IMR-90 (cell line): ENCODE data around the gene TMX2. TPM values are rescaled to one million over a fixed set of nuclear protein-coding genes. Genes with fewer than 3 reads are reported as not detected.
A peak's percentile ranks its signal among the peaks of the same experiment; 100 is the strongest.

ENCODE experiments used
- ATAC-seq: fragments of 200-7000 bp; cut with Tn5 transposase; 2 replicates; pipeline ENCODE4 v1.9.1; 2020; ENCODE audit warnings: low read depth, mild to moderate bottlenecking, moderate library complexity
- BruUV-seq: library from RNA; stranded (reverse); fragments of 400-500 nt; replicated peaks from 2 replicates; lab custom pipeline; 2021; lab: Mats Ljungman, UMichigan
- CTCF ChIA-PET: fragments of 300-600 bp; formaldehyde crosslinking; extraction: SDS; loops from one replicate; lab custom pipeline; 2021; ENCODE audit warnings: antibody characterized with exemption; lab: Yijun Ruan, JAX
- POLR2A ChIA-PET: fragments of 300-600 bp; sonication (Branson Sonifier 250); formaldehyde crosslinking; loops from one replicate; lab custom pipeline; 2022; ENCODE audit warnings: antibody characterized with exemption; ENCODE audit not compliant: unreplicated experiment; lab: Charles Lee
- DNase-seq: peaks from one replicate; pipeline ENCODE4 v3.0.0; 2013
- H2AFZ ChIP-seq: replicated peaks from 2 replicates; pipeline ENCODE3; 2013; ENCODE audit warnings: low read length, mild to moderate bottlenecking; ENCODE audit not compliant: poor library complexity
- H2AK5ac ChIP-seq: 2 replicates; pipeline ENCODE4 v1.6.1; 2013; ENCODE audit warnings: low read depth, low read length, inconsistent platforms
- H2AK9ac ChIP-seq: replicated peaks from 2 replicates; pipeline ENCODE3; 2013; ENCODE audit warnings: mild to moderate bottlenecking, low read depth, low read length, moderate library complexity; ENCODE audit not compliant: poor library complexity
- H2BK120ac ChIP-seq: 2 replicates; pipeline ENCODE4 v1.6.1; 2013; ENCODE audit warnings: low read depth, low read length, inconsistent platforms
- H2BK15ac ChIP-seq: 3 replicates; pipeline ENCODE4 v1.6.1; 2013; ENCODE audit warnings: low read depth, low read length, inconsistent platforms
- H2BK20ac ChIP-seq: 2 replicates; pipeline ENCODE4 v1.6.1; 2013; ENCODE audit warnings: low read depth, mild to moderate bottlenecking, inconsistent platforms, low read length, moderate library complexity
- H2BK5ac ChIP-seq: 2 replicates; pipeline ENCODE4 v1.6.1; 2013; ENCODE audit warnings: mild to moderate bottlenecking, low read depth, low read length, inconsistent platforms; ENCODE audit not compliant: poor library complexity, severe bottlenecking
- H3K14ac ChIP-seq: replicated peaks from 2 replicates; pipeline ENCODE4 v1.6.1; 2013; ENCODE audit warnings: low read depth, low read length, inconsistent platforms
- H3K18ac ChIP-seq: 2 replicates; pipeline ENCODE4 v1.6.1; 2013; ENCODE audit warnings: low read depth, low read length, control low read depth
- H3K23ac ChIP-seq: 2 replicates; pipeline ENCODE4 v1.6.1; 2013; ENCODE audit warnings: low read depth, low read length, inconsistent platforms
- H3K27ac ChIP-seq: 2 replicates; pipeline ENCODE4 v1.5.1; 2013; ENCODE audit warnings: mild to moderate bottlenecking, control low read depth, low read length; ENCODE audit not compliant: insufficient read depth
- H3K27me3 ChIP-seq: 2 replicates; pipeline ENCODE4 v1.6.1; 2013; ENCODE audit warnings: low read length; ENCODE audit not compliant: control insufficient read depth, insufficient read depth
- H3K36me3 ChIP-seq: 2 replicates; pipeline ENCODE4 v1.6.1; 2013; ENCODE audit warnings: low read length, mixed read lengths; ENCODE audit not compliant: control insufficient read depth, insufficient read depth
- H3K4ac ChIP-seq: 2 replicates; pipeline ENCODE4 v1.6.1; 2013; ENCODE audit warnings: low read depth, low read length, inconsistent platforms
- H3K4me1 ChIP-seq: 2 replicates; pipeline ENCODE4 v1.6.1; 2013; ENCODE audit warnings: low read length, mixed read lengths; ENCODE audit not compliant: control insufficient read depth, insufficient read depth
- H3K4me2 ChIP-seq: 2 replicates; pipeline ENCODE4 v1.6.1; 2013; ENCODE audit warnings: low read depth, mild to moderate bottlenecking, control low read depth, low read length, moderate library complexity
- H3K4me3 ChIP-seq: 2 replicates; pipeline ENCODE4 v1.5.1; 2013; ENCODE audit warnings: low read depth, mild to moderate bottlenecking, control low read depth, low read length, moderate library complexity; ENCODE audit not compliant: insufficient read depth
- H3K56ac ChIP-seq: 2 replicates; pipeline ENCODE4 v1.6.1; 2013; ENCODE audit warnings: low read length, inconsistent platforms; ENCODE audit not compliant: insufficient read depth; ENCODE audit errors: extremely low read depth
- H3K79me1 ChIP-seq, 2 experiments: 2 replicates each; pipeline ENCODE4 v1.6.1; 2013; ENCODE audit warnings: low read length in 2 of 2, inconsistent platforms in 1 of 2, low read depth in 1 of 2
- H3K9ac ChIP-seq: 2 replicates; pipeline ENCODE4 v1.6.1; 2013; ENCODE audit warnings: low read depth, low read length, control low read depth
- H3K9me1 ChIP-seq: 2 replicates; pipeline ENCODE4 v1.6.1; 2013; ENCODE audit warnings: low read length, inconsistent platforms; ENCODE audit not compliant: insufficient read depth
- H3K9me3 ChIP-seq: 2 replicates; pipeline ENCODE4 v1.6.1; 2013; ENCODE audit warnings: low read length; ENCODE audit not compliant: control insufficient read depth, insufficient read depth
- H4K20me1 ChIP-seq: 2 replicates; pipeline ENCODE4 v1.6.1; 2013; ENCODE audit warnings: low read length, inconsistent platforms; ENCODE audit not compliant: insufficient read depth
- H4K5ac ChIP-seq: 2 replicates; pipeline ENCODE4 v1.6.1; 2013; ENCODE audit warnings: mild to moderate bottlenecking, low read depth, low read length, control low read depth
- H4K8ac ChIP-seq, 2 experiments: 2 replicates each; pipeline ENCODE4 v1.6.1; 2013; ENCODE audit warnings: low read depth in 2 of 2, low read length in 2 of 2, control low read depth in 1 of 2, inconsistent platforms in 1 of 2
- H4K91ac ChIP-seq: 2 replicates; pipeline ENCODE4 v1.6.1; 2013; ENCODE audit warnings: low read depth, low read length, inconsistent platforms; ENCODE audit not compliant: insufficient read depth
- BHLHE40 ChIP-seq: fragments of 150-350 bp; IDR thresholded peaks from 2 replicates; pipeline ENCODE4 v1.6.1; 2016; ENCODE audit warnings: mild to moderate bottlenecking, low read depth, low read length
- CTCF ChIP-seq: conservative IDR thresholded peaks from 2 replicates; pipeline ENCODE4 v1.5.1; 2012; ENCODE audit warnings: mild to moderate bottlenecking, low read depth, low read length, improper control_type of control experiment
- MAZ ChIP-seq: IDR thresholded peaks from 2 replicates; pipeline ENCODE4 v1.6.1; 2012; ENCODE audit warnings: low read depth, mild to moderate bottlenecking, low read length, improper control_type of control experiment, moderate library complexity, borderline replicate concordance
- NFE2L2 ChIP-seq: fragments of 150-350 bp; IDR thresholded peaks from 2 replicates; pipeline ENCODE4 v1.6.1; 2016; ENCODE audit warnings: low read depth, mild to moderate bottlenecking, low read length
- POLR2A ChIP-seq: IDR thresholded peaks from 2 replicates; pipeline ENCODE4 v1.6.1; 2012; ENCODE audit warnings: mild to moderate bottlenecking, low read depth, low read length
- RAD21 ChIP-seq: IDR thresholded peaks from 2 replicates; pipeline ENCODE4 v1.6.1; 2012; ENCODE audit warnings: low read length, improper control_type of control experiment
- RFX5 ChIP-seq: IDR thresholded peaks from 2 replicates; pipeline ENCODE4 v1.8.0; 2012; ENCODE audit warnings: low read depth, mild to moderate bottlenecking, low read length, moderate library complexity
- WGBS, 2 experiments: methylation state at CpG; one replicate each; pipeline versions ENCODE4 v1.1.5 to v1.1.7; 2013; ENCODE audit warnings: missing lambda C conversion rate in 2 of 2; ENCODE audit not compliant: insufficient read length in 1 of 2; ENCODE audit errors: extremely low coverage in 2 of 2; 5-methylcytosine and 5-hydroxymethylcytosine counted together
- dilution Hi-C: fragments of 300-500 bp; cut with HindIII; formaldehyde crosslinking; loops from one replicate; pipeline ENCODE4 v1.14.3; 2018; ENCODE audit warnings: low sequenced_read_pairs; ENCODE audit not compliant: unreplicated experiment
- in situ Hi-C: fragments of 300-500 bp; cut with MboI; formaldehyde crosslinking; loops from 3 replicates; pipeline ENCODE4 v1.14.3; 2019; ENCODE audit warnings: low sequenced_read_pairs, inconsistent platforms, mixed read lengths
- intact Hi-C: fragments of 100-400 bp; cut with micrococcal nuclease; formaldehyde crosslinking; loops from 2 replicates; pipeline ENCODE4 v1.10.0; 2022
- polyA plus RNA-seq, 3 experiments: library from polyadenylated mRNA; depleted of rRNA; stranded (reverse); fragments of >200 nt; gene quantifications; 2 replicates each; pipeline ENCODE4 v1.2.3, GENCODE V29; 2012; ENCODE audit warnings: low replicate concordance in 1 of 3
- total RNA-seq: library from RNA; depleted of rRNA; stranded (reverse); fragments of >200 nt; gene quantifications from 2 replicates; pipeline ENCODE4 v1.2.3, GENCODE V29; 2012
- TF ChIP-seq, protein P1 (sequence below): fragments of 150-350 bp; IDR thresholded peaks from 2 replicates; pipeline ENCODE4 v1.6.1; 2017; ENCODE audit warnings: mild to moderate bottlenecking, antibody characterized with exemption, low read length, low read depth
- TF ChIP-seq, protein P2 (sequence below): fragments of 150-350 bp; IDR thresholded peaks from 2 replicates; pipeline ENCODE4 v1.6.1; 2016; ENCODE audit warnings: low read depth, mild to moderate bottlenecking, low read length, moderate library complexity, borderline replicate concordance

Gene TMX2
- total and polyA plus RNA-seq, 2 of the 4 experiments (the other 2 are of a cell fraction), result 60.3 to 103 TPM

GRCh38 chr11:57773026-57773598 is 60.7 kb downstream of the TMX2 start:
- dilution Hi-C loops, result no loop called here
- ChIA-PET POLR2A (interaction anchor here (0.7 kb wide), 1 partner anchor 399 kb away, joined by 6 read pairs; no protein-coding TSS in a partner anchor), CTCF (no interaction called here)
- Histone ChIP-seq H3K27ac (no peak overlapping the region; the same call in 1 of the 2 replicates), H3K4me1 (peaks cover 29% of the 10 kb centered on the region), H3K9me3 (no peaks in the 10 kb centered on the region), H3K36me3 (peaks cover 2% of the 10 kb centered on the region), H3K56ac (no peak overlapping the region), H3K9me1 (peaks cover 18% of the 10 kb centered on the region), H4K5ac (no peak overlapping the region), H3K14ac (no peak overlapping the region), H2AK9ac (no peak overlapping the region), H2AFZ (no peak overlapping the region), H3K4ac (no peak overlapping the region), H2AK5ac (no peak overlapping the region), H2BK120ac (no peak overlapping the region), H3K27me3 (no peaks in the 10 kb centered on the region), H3K18ac (no peak overlapping the region), H3K9ac (no peak overlapping the region), H3K23ac (no peak overlapping the region), H4K91ac (no peak overlapping the region), H3K4me3 (no peak overlapping the region), H3K4me2 (peak overlapping the region; percentile 24; the same call in 1 of the 2 replicates), H4K20me1 (peaks cover 98% of the 10 kb centered on the region), H4K8ac (no peak overlapping the region), H2BK20ac (no peak overlapping the region), H2BK15ac (no peak overlapping the region), H2BK5ac (no peak overlapping the region), H3K79me1 (peaks cover 11 to 70% of the 10 kb centered on the region in 2 experiments; a peak in 3 of 4 replicates)
- DNase-seq (no peak), ATAC-seq (no peak)
- no CpG with 5 or more reads among the region's 5 CpGs for WGBS, 2 experiments
- in situ Hi-C loops, result no loop called here
- TF ChIP-seq RAD21, result no peak
- TF ChIP-seq, protein P1, sequence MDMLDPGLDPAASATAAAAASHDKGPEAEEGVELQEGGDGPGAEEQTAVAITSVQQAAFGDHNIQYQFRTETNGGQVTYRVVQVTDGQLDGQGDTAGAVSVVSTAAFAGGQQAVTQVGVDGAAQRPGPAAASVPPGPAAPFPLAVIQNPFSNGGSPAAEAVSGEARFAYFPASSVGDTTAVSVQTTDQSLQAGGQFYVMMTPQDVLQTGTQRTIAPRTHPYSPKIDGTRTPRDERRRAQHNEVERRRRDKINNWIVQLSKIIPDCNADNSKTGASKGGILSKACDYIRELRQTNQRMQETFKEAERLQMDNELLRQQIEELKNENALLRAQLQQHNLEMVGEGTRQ, result no peak
- TF ChIP-seq BHLHE40, result no peak
- no peak for TF ChIP-seq MAZ
- TF ChIP-seq, protein P2, sequence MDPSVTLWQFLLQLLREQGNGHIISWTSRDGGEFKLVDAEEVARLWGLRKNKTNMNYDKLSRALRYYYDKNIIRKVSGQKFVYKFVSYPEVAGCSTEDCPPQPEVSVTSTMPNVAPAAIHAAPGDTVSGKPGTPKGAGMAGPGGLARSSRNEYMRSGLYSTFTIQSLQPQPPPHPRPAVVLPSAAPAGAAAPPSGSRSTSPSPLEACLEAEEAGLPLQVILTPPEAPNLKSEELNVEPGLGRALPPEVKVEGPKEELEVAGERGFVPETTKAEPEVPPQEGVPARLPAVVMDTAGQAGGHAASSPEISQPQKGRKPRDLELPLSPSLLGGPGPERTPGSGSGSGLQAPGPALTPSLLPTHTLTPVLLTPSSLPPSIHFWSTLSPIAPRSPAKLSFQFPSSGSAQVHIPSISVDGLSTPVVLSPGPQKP, result no peak
- TF ChIP-seq NFE2L2, result no peak
- TF ChIP-seq RFX5, result no peak
- no peak for TF ChIP-seq CTCF
- TF ChIP-seq POLR2A, result no peak
- BruUV-seq, result no TSS peak
- intact Hi-C loops, result no loop called here
